ENCODE measurements around the gene LRRC10B.
"Not testable (repeated sequence)": the region's sequence is repeated elsewhere in the genome, so short reads cannot be mapped to it uniquely, and the experiment has no call there.

The LRRC10B gene

GRCh38 chr11:61507962-61508861 is at the start of gene LRRC10B:
TSS of gene LRRC10B (plus strand) at chr11:61508749. CDS start at chr11:61508999, 250 bp downstream.
- peak; percentile 69 for DNase-seq (ENCODE audit: low spot score)

GRCh38 chr11:61460474-61460881 is 48.1 kb upstream of the LRRC10B start:
- DNase-seq (ENCODE audit: low spot score), result no peak

- DNase-seq (ENCODE audit: low spot score), result no peak
Measured at GRCh38 chr11:61460986-61461385, 47.6 kb upstream of the LRRC10B start.

- not testable (repeated sequence) for DNase-seq (ENCODE audit: low spot score)
Measured at GRCh38 chr11:61467602-61468001, 40.9 kb upstream of the LRRC10B start.

DNA sequence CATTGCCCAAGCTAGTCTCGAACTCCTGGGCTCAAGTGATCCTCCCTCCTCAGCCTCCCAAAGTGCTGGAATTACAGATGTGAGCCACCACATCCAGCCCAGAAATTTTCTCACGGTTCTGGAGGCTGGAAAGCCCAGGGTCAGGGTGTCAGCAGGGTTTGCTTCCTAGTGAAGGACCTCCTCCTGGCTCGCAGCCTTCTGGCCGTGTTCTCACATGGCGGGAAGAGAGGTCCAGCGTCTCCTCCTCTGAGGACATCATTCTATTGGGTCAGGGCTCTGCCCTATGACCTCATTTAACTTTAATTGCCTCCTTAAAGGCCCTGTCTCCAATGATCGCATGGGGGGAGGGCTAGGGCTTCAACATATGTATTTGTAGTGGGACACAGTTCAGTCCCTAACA is 40.5 kb upstream of the LRRC10B start:
- no peak for DNase-seq (ENCODE audit: low spot score)

DNA sequence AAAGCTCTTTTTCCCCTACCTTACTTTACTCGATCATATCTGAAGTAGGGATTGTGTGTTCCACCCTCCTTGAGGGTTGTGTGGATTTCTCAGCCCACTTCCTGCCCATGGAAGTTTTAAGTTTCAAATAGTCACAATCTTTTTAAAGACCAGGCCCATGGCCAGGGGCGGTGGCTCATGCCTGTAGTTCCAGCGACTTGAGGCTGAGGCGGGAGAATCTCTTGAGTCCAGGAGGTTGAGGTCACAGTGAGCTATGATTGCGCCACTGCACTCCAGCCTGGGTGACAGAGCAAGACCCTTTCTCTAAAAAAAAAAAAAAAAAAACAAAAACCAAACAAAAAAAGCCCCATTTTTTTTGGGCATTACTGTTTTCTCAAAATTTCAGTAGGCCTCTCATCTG is 36.3 kb upstream of the LRRC10B start:
- DNase-seq (ENCODE audit: low spot score), result no peak

- DNase-seq (ENCODE audit: low spot score), result no peak
Measured at GRCh38 chr11:61472868-61473267, 35.7 kb upstream of the LRRC10B start.

GRCh38 chr11:61473370-61474012 is 35.1 kb upstream of the LRRC10B start:
- no peak for DNase-seq (ENCODE audit: low spot score)

- DNase-seq (ENCODE audit: low spot score), result no peak
Measured at GRCh38 chr11:61474013-61474643, 34.4 kb upstream of the LRRC10B start.

GRCh38 chr11:61475433-61475832 is 33.1 kb upstream of the LRRC10B start:
- DNase-seq (ENCODE audit: low spot score), result no peak

DNA sequence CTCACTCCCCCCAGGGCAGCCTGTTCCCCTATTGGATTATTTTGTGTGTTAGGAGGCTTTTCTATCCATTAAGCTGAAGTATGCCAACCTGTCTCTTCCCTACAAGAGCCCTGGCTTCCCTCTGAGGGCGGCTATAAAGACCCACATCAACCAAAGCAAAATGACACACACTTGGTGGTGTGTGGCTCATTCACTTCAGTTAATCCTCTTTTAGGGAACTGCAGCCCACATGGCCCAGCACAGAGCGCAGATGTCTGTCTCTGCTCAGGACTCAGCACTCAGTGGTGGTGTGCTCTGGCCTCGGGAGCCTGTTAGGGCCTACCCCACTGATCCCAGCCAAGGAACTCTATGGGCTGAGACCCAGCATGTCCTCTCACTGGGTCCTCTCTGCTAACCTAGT is 32.2 kb upstream of the LRRC10B start:
- no peak for DNase-seq (ENCODE audit: low spot score)

DNA sequence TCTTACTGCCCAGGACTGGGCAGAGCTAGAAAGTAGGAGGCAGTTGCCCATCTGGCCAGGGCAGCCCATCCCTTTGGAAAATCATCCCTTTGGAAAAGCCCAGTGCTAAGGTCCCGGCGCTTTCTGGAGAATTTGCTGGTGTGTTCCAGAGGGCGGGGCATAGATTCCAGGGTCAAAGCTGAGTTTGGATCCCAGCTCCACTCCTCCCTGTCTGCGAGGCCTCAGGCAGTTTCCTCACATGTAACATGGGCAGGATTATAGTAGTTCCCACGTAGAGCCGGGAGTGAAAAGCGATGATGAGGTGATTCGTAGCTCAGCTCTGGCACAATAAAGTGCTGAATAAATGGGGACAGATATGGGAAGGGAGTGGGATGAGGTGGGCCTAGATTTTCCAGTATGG is 31.4 kb upstream of the LRRC10B start:
- no peak for DNase-seq (ENCODE audit: low spot score)

GRCh38 chr11:61477727-61478148 is 30.8 kb upstream of the LRRC10B start:
- DNase-seq (ENCODE audit: low spot score), result peak; percentile 77

GRCh38 chr11:61479360-61480058 is 29.0 kb upstream of the LRRC10B start:
- DNase-seq (ENCODE audit: low spot score), result not testable (repeated sequence)

- DNase-seq (ENCODE audit: low spot score), result no peak
Measured at GRCh38 chr11:61480261-61480993, 28.1 kb upstream of the LRRC10B start.

DNA sequence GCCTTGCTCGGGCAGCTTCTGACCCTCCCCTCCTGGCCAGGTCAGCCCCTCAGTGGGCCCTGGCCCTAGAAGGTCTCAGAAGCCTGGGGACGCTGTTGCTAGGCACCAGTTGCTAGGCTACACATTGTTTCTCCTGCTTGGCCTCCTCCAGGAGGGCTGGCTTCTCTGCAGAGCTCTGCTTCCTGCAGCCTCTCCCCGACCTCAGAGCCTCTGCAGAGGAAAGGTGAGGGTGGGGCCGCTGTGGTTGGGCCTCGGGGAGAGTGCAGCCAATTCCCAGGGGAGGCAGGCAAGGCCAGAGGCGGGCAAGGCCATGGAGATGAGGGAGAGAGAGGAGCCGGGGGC is 27.6 kb upstream of the LRRC10B start:
- DNase-seq (ENCODE audit: low spot score), result no peak

DNA sequence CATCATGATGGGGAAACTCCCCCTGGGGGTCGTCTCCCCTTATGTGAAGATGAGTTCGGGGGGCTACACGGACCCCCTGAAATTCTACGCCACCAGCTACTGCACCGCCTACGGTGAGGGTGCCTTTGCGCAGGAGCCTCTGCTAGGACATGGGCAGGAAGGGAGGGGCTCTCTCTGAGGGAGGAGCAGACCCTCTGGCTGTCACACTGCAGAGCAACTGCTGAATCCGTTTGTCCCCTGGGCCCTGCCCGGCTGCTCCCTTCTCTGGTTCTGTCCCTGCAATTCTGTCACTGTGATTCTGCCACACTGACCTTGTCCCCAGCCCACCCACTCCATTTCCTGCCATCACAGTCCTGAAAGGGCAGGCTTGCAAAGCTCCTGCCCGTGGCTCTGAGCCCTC is 26.7 kb upstream of the LRRC10B start:
- DNase-seq (ENCODE audit: low spot score), result no peak

GRCh38 chr11:61482513-61482912 is 26.0 kb upstream of the LRRC10B start:
- DNase-seq (ENCODE audit: low spot score), result peak; percentile 43

GRCh38 chr11:61484541-61484940 is 24.0 kb upstream of the LRRC10B start:
- no peak for DNase-seq (ENCODE audit: low spot score)

DNA sequence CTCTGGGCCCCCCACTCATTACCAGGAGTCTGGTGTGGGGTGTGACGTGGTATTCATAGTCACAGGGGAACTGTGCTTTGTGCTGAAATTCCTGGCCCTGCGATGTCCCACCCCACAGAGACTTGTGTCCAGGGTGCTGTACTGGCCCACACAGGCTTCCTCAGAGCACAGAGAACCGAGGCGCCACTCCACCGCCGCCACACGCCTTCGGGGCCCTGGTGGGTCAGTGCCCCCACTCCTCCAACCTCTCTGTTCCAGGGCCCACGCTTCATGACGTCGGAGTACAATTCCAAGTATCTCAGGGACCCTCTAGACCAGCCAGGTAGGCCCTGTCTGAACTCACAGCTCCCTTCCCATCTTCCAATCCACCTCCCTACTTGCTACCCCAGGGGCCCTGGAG is 23.5 kb upstream of the LRRC10B start:
- DNase-seq (ENCODE audit: low spot score), result no peak

DNA sequence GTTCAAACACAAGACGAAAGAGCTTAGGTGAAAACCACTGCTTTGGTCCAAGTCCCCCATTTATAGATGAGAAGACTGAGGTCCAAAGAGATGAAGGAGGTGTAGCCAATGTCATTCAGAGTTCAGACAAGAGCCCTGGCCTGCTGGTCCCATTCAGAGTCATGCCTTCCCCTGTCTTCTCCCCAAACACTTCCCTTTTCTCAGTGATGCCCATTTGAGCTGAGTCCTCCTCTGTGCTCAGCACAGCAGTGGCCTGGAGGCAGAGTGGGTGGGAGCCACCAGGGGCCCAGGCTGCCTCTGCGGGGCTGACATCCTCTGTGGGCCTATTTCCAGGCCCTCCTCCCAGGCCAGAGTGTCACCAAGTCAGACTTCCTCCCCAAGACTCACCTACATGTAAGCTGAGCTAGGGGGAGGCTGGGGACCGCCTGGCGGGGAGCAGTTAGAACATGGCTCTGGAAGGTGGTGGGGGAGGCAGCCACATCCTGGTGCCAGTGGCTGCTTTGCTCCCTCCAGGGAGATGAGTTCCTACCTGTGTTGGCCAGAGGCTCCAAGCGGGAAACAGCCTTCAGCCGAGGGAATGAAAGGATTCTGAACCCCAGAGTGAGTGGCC is 22.4 kb upstream of the LRRC10B start:
- no peak for DNase-seq (ENCODE audit: low spot score)
